ENCODE results near the gene TTC7B. TPM values are rescaled to one million over a fixed set of nuclear protein-coding genes. Genes with fewer than 3 reads are reported as not detected.

Gene TTC7B
- total and polyA plus RNA-seq, 2 of the 8 experiments (the other 6 are each of a cell fraction or from before 2014, with no cell fraction given): 23.7 to 34.0 TPM

- no peak overlapping the region for H3K56ac ChIP-seq (replicated peaks; ENCODE audit: insufficient read length, low read depth, low read length)
- H2AK5ac ChIP-seq (ENCODE audit: low read depth, low read length): 0 out of 2 replicates have a peak overlapping the region, but pooled peaks have one; percentile 65
- H3K9ac ChIP-seq (replicated peaks in 1 of 4; ENCODE audit: extremely low read depth in 1 of 4, low read depth in 3 of 4, low read length in 3 of 4): no peak overlapping the region
- no peak overlapping the region for H2AFZ ChIP-seq (ENCODE audit: low read length)
- H3K18ac ChIP-seq (ENCODE audit: extremely low read depth, low read length): no peak overlapping the region
- no peak overlapping the region for H2BK5ac ChIP-seq (ENCODE audit: low read depth, low read length)
- no peak overlapping the region for H3K4me3 ChIP-seq (ENCODE audit: extremely low read depth in 1 of 4, insufficient read depth in 2 of 4, low read depth in 3 of 4, low read length in 4 of 4)
- no peak overlapping the region for H4K91ac ChIP-seq (replicated peaks; ENCODE audit: insufficient read length, low read length)
- H3K79me1 ChIP-seq (ENCODE audit: low read depth, low read length): no peaks in the 10 kb centered on the region
- no peak overlapping the region for H3K27ac ChIP-seq (ENCODE audit: low read depth, low read length)
- DNase-seq (ENCODE audit: low read depth in 1 of 2, low spot score in 2 of 2): peak in 1 of 2 experiments; percentile 39
- H2BK20ac ChIP-seq (ENCODE audit: low read length): no peak overlapping the region
- no peaks in the 10 kb centered on the region for H3K27me3 ChIP-seq (replicated peaks in 1 of 4; ENCODE audit: control insufficient read depth in 3 of 4, extremely low read depth in 1 of 4, insufficient read depth in 3 of 4, low read length in 3 of 4)
- no peak for FAIRE-seq
- no peaks in the 10 kb centered on the region for H4K20me1 ChIP-seq (replicated peaks in 1 of 2; ENCODE audit: control insufficient read depth in 1 of 2, insufficient read depth in 2 of 2, low read length in 2 of 2)
- H3K36me3 ChIP-seq (ENCODE audit: control insufficient read depth in 2 of 4, insufficient read depth in 4 of 4, low read length in 3 of 4): no peaks in the 10 kb centered on the region; a peak in 1 of 8 replicates
- no peaks in the 10 kb centered on the region for H3K4me1 ChIP-seq (replicated peaks in 1 of 4; ENCODE audit: control insufficient read depth in 3 of 4, insufficient read depth in 4 of 4, low read length in 3 of 4)
- H3K23ac ChIP-seq (ENCODE audit: insufficient read length): no peak overlapping the region
- H3K23me2 ChIP-seq (ENCODE audit: low read depth, low read length): no peaks in the 10 kb centered on the region
- POLR2A ChIA-PET (ENCODE audit: partially characterized antibody): interaction anchor here (0.6 kb wide), 1 partner anchor 486 kb away, joined by 3 read pairs; no protein-coding TSS in a partner anchor
- no peak overlapping the region for H3K4me2 ChIP-seq (ENCODE audit: insufficient read depth in 1 of 2, low read depth in 2 of 2, low read length in 2 of 2)
- H2BK120ac ChIP-seq (replicated peaks; ENCODE audit: low read depth, low read length): no peak overlapping the region
- H3K79me2 ChIP-seq (ENCODE audit: control insufficient read depth in 1 of 2, insufficient read depth in 2 of 2, low read length in 2 of 2): no peaks in the 10 kb centered on the region
- no peak overlapping the region for H4K5ac ChIP-seq (ENCODE audit: insufficient read length, low read depth, low read length)
- no peak overlapping the region for H2BK15ac ChIP-seq (ENCODE audit: low read length)
- CTCF ChIA-PET (ENCODE audit: partially characterized antibody): interaction anchor here (0.9 kb wide), 1 partner anchor 19 kb away, joined by 3 read pairs; no protein-coding TSS in a partner anchor
- H3K4ac ChIP-seq (replicated peaks; ENCODE audit: insufficient read length, low read depth, low read length): peak overlapping the region; percentile 7
- no peak overlapping the region for H3K14ac ChIP-seq (ENCODE audit: insufficient read length)
- 89% methylated on average over 12 of the region's 12 CpGs; no CpG with 5 or more reads in 1 of the 2 experiments for WGBS, 2 experiments (ENCODE audit: extremely low coverage in 1 of 2, insufficient coverage in 1 of 2, insufficient read length in 1 of 2, insufficient replicate concordance in 2 of 2, low coverage in 1 of 2, low lambda C conversion rate in 2 of 2, missing lambda C conversion rate in 1 of 2)
- no peaks in the 10 kb centered on the region for H3K9me3 ChIP-seq (ENCODE audit: insufficient read depth in 2 of 2, low read depth in 1 of 2, low read length in 1 of 2)
- no peak overlapping the region for H4K8ac ChIP-seq (ENCODE audit: extremely low read depth, insufficient read depth, low read length)
- H2BK12ac ChIP-seq (ENCODE audit: low read depth, low read length): no peak overlapping the region
- TF ChIP-seq ZNF274 (IDR thresholded peaks at IDR 0.05; ENCODE audit: borderline replicate concordance, extremely low read depth, low read length) (no peak), SRF (IDR thresholded peaks at IDR 0.05; ENCODE audit: low read depth, low read length) (no peak), EP300 (IDR thresholded peaks at IDR 0.05; ENCODE audit: borderline replicate concordance in 1 of 2, low read depth in 2 of 2, low read length in 2 of 2) (no peak), HDAC6 (IDR thresholded peaks at IDR 0.05; ENCODE audit: low read depth, low read length) (no peak), TAF7 (optimal IDR thresholded peaks at IDR 0.05; ENCODE audit: borderline replicate concordance, low read depth, low read length) (no peak), GABPA (IDR thresholded peaks at IDR 0.05; ENCODE audit: borderline replicate concordance, insufficient read depth, low read length) (no peak), YY1 (IDR thresholded peaks at IDR 0.05; ENCODE audit: low read depth, low read length) (no peak), BRCA1 (IDR thresholded peaks at IDR 0.05; ENCODE audit: low read depth, low read length) (no peak), EZH2 (IDR thresholded peaks at IDR 0.05; ENCODE audit: low read depth, low read length, severe bottlenecking) (no peak), TEAD4 (IDR thresholded peaks at IDR 0.05; ENCODE audit: low read depth, low read length) (no peak), SAP30 (IDR thresholded peaks at IDR 0.05; ENCODE audit: insufficient read depth, insufficient replicate concordance, low read length) (no peak), ASH2L (IDR thresholded peaks at IDR 0.05; ENCODE audit: low read length) (no peak), RXRA (IDR thresholded peaks at IDR 0.05; ENCODE audit: insufficient read depth, low read depth, low read length) (no peak)
Observed at GRCh38 chr14:90740946-90741681, 75.1 kb downstream of the TTC7B start.
